Thoracic aorta (tissue), 2 donors: ENCODE results near the gene AHNAK2. TPM values are rescaled to one million over a fixed set of nuclear protein-coding genes. Genes with fewer than 3 reads are reported as not detected.
"Not testable (repeated sequence)": the region's sequence is repeated elsewhere in the genome, so short reads cannot be mapped to it uniquely, and the experiment has no call there.

Experiments
- ATAC-seq: fragments of 150-250 bp; one replicate; pipeline ENCODE4 v1.8.0; 2017; ENCODE audit warnings: low read depth; ENCODE audit not compliant: insufficient number of reproducible peaks, low FRiP score
- DNase-seq: peaks from one replicate; pipeline ENCODE4 v3.0.0-alpha.2; 2020; ENCODE audit warnings: low spot score
- H3K27ac ChIP-seq, 2 donors: fragments of 200-600 bp; sonication (generic); 1 replicate in 1 of 2; 2 replicates in 1 of 2; pipeline ENCODE4 v1.5.1; 2016; ENCODE audit warnings: mild to moderate bottlenecking in 2 of 2, moderate library complexity in 2 of 2
- H3K27me3 ChIP-seq: fragments of 200-600 bp; sonication (generic); replicated peaks from 2 replicates; pipeline ENCODE4 v1.6.0; 2016; ENCODE audit warnings: mild to moderate bottlenecking; ENCODE audit not compliant: insufficient read depth
- H3K36me3 ChIP-seq: fragments of 200-600 bp; sonication (generic); one replicate; pipeline ENCODE4 v1.5.1; 2016
- H3K4me1 ChIP-seq, 2 donors: fragments of 200-600 bp; sonication (generic); 1 replicate in 1 of 2; 2 replicates in 1 of 2; pipeline versions ENCODE4 v1.5.1 to v1.6.0; 2016; ENCODE audit warnings: low read depth in 2 of 2, mild to moderate bottlenecking in 1 of 2; ENCODE audit not compliant: control insufficient read depth in 1 of 2
- H3K4me3 ChIP-seq: fragments of 200-600 bp; sonication (generic); 2 replicates; pipeline ENCODE4 v1.5.1; 2016; ENCODE audit warnings: mild to moderate bottlenecking
- H3K9me3 ChIP-seq: fragments of 200-600 bp; sonication (generic); 2 replicates; pipeline ENCODE4 v1.5.1; 2016
- CTCF ChIP-seq: fragments of 200-600 bp; sonication (generic); IDR thresholded peaks from one replicate; pipeline ENCODE4 v1.5.1; 2019; ENCODE audit warnings: antibody characterized with exemption
- total RNA-seq, 2 donors: library from RNA; depleted of rRNA; stranded (reverse); fragments of >200 nt; gene quantifications; one replicate each; pipeline versions ENCODE4 v1.1.0 to v1.2.3, GENCODE V29; 2016

AHNAK2 gene
- total RNA-seq, 2 donors from 2014 or later = 22.6 to 47.8 TPM

- Histone ChIP-seq H3K36me3 (no peaks in the 10 kb centered on the region), H3K9me3 (no peaks in the 10 kb centered on the region), H3K4me1 (peaks cover 0 to 9% of the 10 kb centered on the region in 2 donors), H3K27me3 (no peaks in the 10 kb centered on the region), H3K4me3 (no peak overlapping the region), H3K27ac (no peak overlapping the region)
- no peak for ATAC-seq
- TF ChIP-seq CTCF = no peak
- DNase-seq = no peak
Measured at GRCh38 chr14:104893435-104894207, 84.6 kb downstream of the AHNAK2 start.

- no peak for DNase-seq
- no peak for ATAC-seq
- H3K4me3 ChIP-seq = no peak overlapping the region
- H3K27ac ChIP-seq = no peak overlapping the region
- H3K9me3 ChIP-seq = no peaks in the 10 kb centered on the region
- H3K27me3 ChIP-seq = no peaks in the 10 kb centered on the region
- TF ChIP-seq CTCF = no peak
- peaks cover 0 to 9% of the 10 kb centered on the region in 2 donors for H3K4me1 ChIP-seq
- H3K36me3 ChIP-seq = peaks cover 3% of the 10 kb centered on the region
Measured at GRCh38 chr14:104892531-104893434, 85.4 kb downstream of the AHNAK2 start.

- Histone ChIP-seq H3K4me1 (peaks cover 0 to 9% of the 10 kb centered on the region in 2 donors), H3K36me3 (peaks cover 10% of the 10 kb centered on the region), H3K27me3 (no peaks in the 10 kb centered on the region), H3K9me3 (no peaks in the 10 kb centered on the region), H3K27ac (no peak overlapping the region), H3K4me3 (no peak overlapping the region)
- ATAC-seq (no peak), DNase-seq (no peak)
- no peak for TF ChIP-seq CTCF
Measured at GRCh38 chr14:104891664-104892530, 86.3 kb downstream of the AHNAK2 start.

- TF ChIP-seq CTCF = no peak
Measured at GRCh38 chr14:104891121-104891551, 87.0 kb downstream of the AHNAK2 start.

GRCh38 chr14:104890292-104890691 lies 87.9 kb downstream of the AHNAK2 start:
- H3K27ac ChIP-seq, H3K27me3 ChIP-seq, ATAC-seq, H3K4me3 ChIP-seq, H3K9me3 ChIP-seq, DNase-seq, H3K4me1 ChIP-seq: not testable (repeated sequence)
- H3K36me3 ChIP-seq = peaks cover 24% of the 10 kb centered on the region

More at GRCh38 chr14:104891121-104891551, 87.0 kb downstream of the AHNAK2 start:
- ATAC-seq (no peak), DNase-seq (no peak)
- Histone ChIP-seq H3K36me3 (peaks cover 18% of the 10 kb centered on the region), H3K4me1 (peaks cover 0 to 9% of the 10 kb centered on the region in 2 donors), H3K4me3 (no peak overlapping the region), H3K27ac (no peak overlapping the region), H3K9me3 (no peaks in the 10 kb centered on the region), H3K27me3 (no peaks in the 10 kb centered on the region)
